GM12864 (cell line): Measurements from ENCODE around the gene SAMSN1.
A peak's percentile ranks its signal among the peaks of the same experiment; 100 is the strongest.

Source experiments
- DNase-seq: peaks from one replicate; pipeline ENCODE4 v3.0.0-alpha.2; 2011; ENCODE audit warnings: low read depth
- H3K4me3 ChIP-seq: 2 replicates; pipeline ENCODE4 v1.5.1; 2011; ENCODE audit warnings: mild to moderate bottlenecking, low read depth, low read length, control low read depth
- TF ChIP-seq, protein P1 (sequence below): IDR thresholded peaks from 2 replicates; pipeline ENCODE4 v1.5.1; 2011; ENCODE audit warnings: low read depth, mild to moderate bottlenecking, moderate library complexity, low read length, control low read depth, inconsistent platforms; ENCODE audit errors: missing control alignments

Gene SAMSN1

DNA sequence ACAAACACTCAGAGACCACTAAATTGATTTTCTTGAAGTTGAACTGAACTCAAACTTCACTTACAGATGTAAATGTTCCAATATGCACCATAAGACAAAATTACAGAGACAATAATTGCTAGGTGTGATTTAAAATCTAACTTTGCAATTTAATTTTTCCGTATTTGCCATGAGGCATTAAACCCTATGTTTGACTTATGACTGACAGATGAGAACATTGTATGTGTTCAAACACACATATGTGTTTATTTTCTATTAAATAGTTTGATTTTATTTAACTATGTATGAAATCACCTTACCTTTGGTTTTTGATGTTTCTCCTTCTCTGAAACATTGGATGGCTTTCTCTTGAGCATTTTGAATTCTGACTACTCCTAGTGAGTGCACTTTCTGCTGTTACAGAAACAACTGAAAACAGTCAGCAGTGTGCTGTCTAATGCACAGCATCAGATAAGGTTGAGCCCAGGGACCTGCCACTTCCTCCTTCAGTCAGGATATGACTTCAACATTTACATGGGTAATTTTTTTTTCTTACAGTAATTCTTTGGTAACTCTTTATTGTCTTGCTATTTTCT, at the start of gene SAMSN1:
TSS of gene SAMSN1 (minus strand) at position 410 of the 575 bp plus-strand sequence. CDS start at position 356, 54 bp downstream.
- TF ChIP-seq, protein P1, sequence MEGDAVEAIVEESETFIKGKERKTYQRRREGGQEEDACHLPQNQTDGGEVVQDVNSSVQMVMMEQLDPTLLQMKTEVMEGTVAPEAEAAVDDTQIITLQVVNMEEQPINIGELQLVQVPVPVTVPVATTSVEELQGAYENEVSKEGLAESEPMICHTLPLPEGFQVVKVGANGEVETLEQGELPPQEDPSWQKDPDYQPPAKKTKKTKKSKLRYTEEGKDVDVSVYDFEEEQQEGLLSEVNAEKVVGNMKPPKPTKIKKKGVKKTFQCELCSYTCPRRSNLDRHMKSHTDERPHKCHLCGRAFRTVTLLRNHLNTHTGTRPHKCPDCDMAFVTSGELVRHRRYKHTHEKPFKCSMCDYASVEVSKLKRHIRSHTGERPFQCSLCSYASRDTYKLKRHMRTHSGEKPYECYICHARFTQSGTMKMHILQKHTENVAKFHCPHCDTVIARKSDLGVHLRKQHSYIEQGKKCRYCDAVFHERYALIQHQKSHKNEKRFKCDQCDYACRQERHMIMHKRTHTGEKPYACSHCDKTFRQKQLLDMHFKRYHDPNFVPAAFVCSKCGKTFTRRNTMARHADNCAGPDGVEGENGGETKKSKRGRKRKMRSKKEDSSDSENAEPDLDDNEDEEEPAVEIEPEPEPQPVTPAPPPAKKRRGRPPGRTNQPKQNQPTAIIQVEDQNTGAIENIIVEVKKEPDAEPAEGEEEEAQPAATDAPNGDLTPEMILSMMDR: no peak
- DNase-seq: peak; percentile 77
- H3K4me3 ChIP-seq: peak within 1 kb of the TSS; percentile 47

DNA sequence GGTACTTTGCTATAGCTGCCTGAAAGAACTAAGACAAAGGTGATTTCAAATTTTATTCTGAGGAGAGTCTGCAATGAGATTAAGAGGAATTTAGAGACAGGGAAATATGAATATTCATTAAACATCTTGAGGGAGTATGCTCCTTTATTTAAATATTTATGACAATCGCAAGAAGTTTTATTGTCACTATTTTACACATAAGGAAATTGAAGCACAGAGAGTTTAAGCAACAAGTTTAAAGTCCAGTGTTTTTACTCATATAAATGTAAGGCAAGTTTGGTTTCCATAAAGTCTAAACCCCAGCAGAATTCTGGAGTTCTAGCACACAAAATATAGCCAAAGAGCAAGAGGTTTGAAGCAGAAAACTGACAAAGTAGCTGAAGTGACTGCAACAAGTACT, 49.3 kb upstream of the SAMSN1 start:
- TF ChIP-seq, protein P1: no peak
- DNase-seq: no peak
- no peak overlapping the region for H3K4me3 ChIP-seq

DNA sequence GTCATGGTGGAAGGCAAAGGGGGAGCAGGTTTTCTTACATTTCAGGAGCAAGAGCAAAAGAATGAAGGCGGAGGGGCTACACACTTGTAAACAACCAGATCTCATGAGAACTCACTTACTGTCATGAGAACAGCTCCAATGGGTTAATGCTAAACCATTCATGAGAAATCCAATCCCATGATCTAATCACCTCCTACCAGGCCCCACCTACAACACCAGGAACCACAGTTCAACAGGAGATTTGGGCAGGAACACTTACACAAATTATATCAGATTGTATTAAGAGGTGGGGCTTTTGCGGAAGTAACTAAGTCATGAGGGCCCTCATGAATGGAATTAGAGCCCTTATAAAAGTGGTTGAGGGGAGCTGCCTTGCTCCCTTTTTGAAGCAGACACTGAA, 48.9 kb upstream of the SAMSN1 start:
- no peak for DNase-seq
- TF ChIP-seq, protein P1: no peak
- no peak overlapping the region for H3K4me3 ChIP-seq

DNA sequence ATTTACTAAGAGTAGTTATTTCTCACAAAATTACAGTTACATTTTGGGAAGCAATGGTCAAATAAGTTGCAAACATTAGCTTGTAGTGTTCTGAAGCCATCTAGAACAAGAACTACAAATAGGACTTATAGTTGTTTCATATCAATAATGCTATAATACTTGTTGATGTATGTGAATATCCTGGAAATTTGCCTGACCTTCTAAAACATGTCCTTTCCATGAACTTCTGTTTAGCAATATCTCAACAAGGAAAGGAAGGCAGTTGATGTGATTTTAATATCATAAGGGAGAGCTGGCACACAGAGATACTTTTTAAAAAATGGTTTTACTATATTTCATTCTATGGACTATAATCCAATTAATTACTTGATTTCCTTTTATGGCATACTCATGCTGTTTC, 47.1 kb upstream of the SAMSN1 start:
- DNase-seq: no peak

DNA sequence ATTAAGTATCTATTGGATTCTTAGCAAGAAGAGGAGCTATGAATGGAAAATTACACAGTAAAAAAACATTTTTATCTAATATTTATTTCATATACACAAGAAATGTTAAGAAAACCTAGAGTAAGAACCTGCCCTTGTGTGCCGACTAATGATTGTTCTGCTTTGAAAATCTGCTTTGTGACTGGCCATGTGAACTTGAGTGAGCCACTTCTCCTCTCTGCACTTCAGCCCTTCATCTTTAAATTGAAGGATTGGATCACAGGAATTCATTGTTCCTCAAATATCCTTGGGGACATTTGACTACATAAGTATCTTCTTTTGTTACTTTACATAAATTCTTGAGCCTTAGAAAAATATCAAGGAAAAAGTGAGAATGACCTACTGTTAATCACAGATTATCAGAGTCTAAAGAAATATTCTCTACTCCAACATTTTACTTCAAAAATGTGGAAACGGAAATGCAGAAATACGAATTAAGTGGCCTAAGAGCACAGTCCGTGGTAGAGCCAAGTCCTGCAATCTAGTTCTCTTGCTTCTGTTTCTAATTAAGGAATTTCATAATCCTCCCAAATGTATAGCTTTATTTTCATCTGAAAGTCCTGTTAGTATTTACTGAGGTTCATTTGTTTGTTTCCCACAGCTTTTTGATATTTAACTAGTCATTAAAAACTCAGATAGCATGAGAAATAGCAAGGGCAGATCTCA, 46.3 kb upstream of the SAMSN1 start:
- no peak overlapping the region for H3K4me3 ChIP-seq
- TF ChIP-seq, protein P1: no peak

More for the DNA sequence above, 47.1 kb upstream of the SAMSN1 start:
- H3K4me3 ChIP-seq: no peak overlapping the region
- TF ChIP-seq, protein P1: no peak

DNA sequence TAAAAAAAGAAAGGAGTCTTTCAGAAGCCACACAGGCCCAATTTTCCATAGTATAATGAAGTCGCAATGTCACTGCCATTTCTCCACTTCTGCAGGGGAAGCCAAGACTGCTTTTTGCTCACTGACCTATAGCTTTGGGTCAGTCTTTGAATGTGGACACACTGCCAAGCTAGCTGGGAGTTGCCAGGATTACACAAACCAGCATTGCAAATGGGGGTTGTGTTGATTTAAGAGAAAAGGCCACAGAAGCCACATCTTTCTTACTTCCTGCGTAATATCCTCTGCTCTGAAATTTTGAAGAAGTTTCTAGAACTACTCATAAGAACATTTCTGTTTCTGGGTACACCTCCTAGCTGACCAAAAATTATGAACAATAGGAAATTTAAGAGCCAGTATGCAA, 45.8 kb upstream of the SAMSN1 start:
- no peak overlapping the region for H3K4me3 ChIP-seq
- TF ChIP-seq, protein P1: no peak
- no peak for DNase-seq

More for the DNA sequence above, 46.3 kb upstream of the SAMSN1 start:
- DNase-seq: no peak
